Neural cell (in vitro differentiated cells): ENCODE measurements around the gene ALK.

Source experiments
- CTCF ChIP-seq: fragments of 450-650 bp; IDR thresholded peaks from 2 replicates; pipeline ENCODE4 v1.5.1; 2014; ENCODE audit warnings: antibody characterized with exemption, mild to moderate bottlenecking, moderate library complexity; ENCODE audit not compliant: poor library complexity, severe bottlenecking
- EP300 ChIP-seq: fragments of 450-650 bp; conservative IDR thresholded peaks from 2 replicates; pipeline ENCODE4 v1.6.1; 2014; ENCODE audit warnings: antibody characterized with exemption, mild to moderate bottlenecking, moderate library complexity; ENCODE audit not compliant: poor library complexity, severe bottlenecking
- EZH2 ChIP-seq: fragments of 200-600, 300-800 bp; shearing (Covaris generic), sonication (generic); IDR thresholded peaks from 2 replicates; pipeline ENCODE4 v1.6.1; 2014; ENCODE audit warnings: antibody characterized with exemption, low read length, borderline replicate concordance, mild to moderate bottlenecking; ENCODE audit not compliant: insufficient read depth, poor library complexity, severe bottlenecking
- MXI1 ChIP-seq: fragments of 450-650 bp; conservative IDR thresholded peaks from 2 replicates; pipeline ENCODE4 v1.6.1; 2014; ENCODE audit warnings: antibody characterized with exemption, mild to moderate bottlenecking; ENCODE audit not compliant: poor library complexity, severe bottlenecking
- RAD21 ChIP-seq: fragments of 450-650 bp; conservative IDR thresholded peaks from 2 replicates; pipeline ENCODE4 v1.6.1; 2014; ENCODE audit warnings: antibody characterized with exemption, mild to moderate bottlenecking, moderate library complexity
- SMC3 ChIP-seq: fragments of 450-650 bp; conservative IDR thresholded peaks from 2 replicates; pipeline ENCODE4 v1.6.1; 2014; ENCODE audit warnings: antibody characterized with exemption, mild to moderate bottlenecking, moderate library complexity; ENCODE audit not compliant: poor library complexity
- TF ChIP-seq, protein P1 (sequence below): IDR thresholded peaks from 2 replicates; pipeline ENCODE4 v1.6.1; 2012; ENCODE audit warnings: borderline replicate concordance

GRCh38 chr2:29278966-29279365, 642.4 kb downstream of the ALK start:
- no peak for TF ChIP-seq CTCF
- TF ChIP-seq MXI1, result no peak
- TF ChIP-seq, protein P1, sequence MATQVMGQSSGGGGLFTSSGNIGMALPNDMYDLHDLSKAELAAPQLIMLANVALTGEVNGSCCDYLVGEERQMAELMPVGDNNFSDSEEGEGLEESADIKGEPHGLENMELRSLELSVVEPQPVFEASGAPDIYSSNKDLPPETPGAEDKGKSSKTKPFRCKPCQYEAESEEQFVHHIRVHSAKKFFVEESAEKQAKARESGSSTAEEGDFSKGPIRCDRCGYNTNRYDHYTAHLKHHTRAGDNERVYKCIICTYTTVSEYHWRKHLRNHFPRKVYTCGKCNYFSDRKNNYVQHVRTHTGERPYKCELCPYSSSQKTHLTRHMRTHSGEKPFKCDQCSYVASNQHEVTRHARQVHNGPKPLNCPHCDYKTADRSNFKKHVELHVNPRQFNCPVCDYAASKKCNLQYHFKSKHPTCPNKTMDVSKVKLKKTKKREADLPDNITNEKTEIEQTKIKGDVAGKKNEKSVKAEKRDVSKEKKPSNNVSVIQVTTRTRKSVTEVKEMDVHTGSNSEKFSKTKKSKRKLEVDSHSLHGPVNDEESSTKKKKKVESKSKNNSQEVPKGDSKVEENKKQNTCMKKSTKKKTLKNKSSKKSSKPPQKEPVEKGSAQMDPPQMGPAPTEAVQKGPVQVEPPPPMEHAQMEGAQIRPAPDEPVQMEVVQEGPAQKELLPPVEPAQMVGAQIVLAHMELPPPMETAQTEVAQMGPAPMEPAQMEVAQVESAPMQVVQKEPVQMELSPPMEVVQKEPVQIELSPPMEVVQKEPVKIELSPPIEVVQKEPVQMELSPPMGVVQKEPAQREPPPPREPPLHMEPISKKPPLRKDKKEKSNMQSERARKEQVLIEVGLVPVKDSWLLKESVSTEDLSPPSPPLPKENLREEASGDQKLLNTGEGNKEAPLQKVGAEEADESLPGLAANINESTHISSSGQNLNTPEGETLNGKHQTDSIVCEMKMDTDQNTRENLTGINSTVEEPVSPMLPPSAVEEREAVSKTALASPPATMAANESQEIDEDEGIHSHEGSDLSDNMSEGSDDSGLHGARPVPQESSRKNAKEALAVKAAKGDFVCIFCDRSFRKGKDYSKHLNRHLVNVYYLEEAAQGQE, result peak; percentile 49
- no peak for TF ChIP-seq EZH2
- no peak for TF ChIP-seq SMC3
- no peak for TF ChIP-seq RAD21
- peak; percentile 32 for TF ChIP-seq EP300
